Measurements from ENCODE around the gene NYNRIN. TPM values are rescaled to one million over a fixed set of nuclear protein-coding genes. Genes with fewer than 3 reads are reported as not detected.

NYNRIN gene
- total RNA-seq, 2 donors from 2014 or later: 13.0 to 26.7 TPM

GRCh38 chr14:24390701-24391468, 7.9 kb upstream of the NYNRIN start:
- no peak for TF ChIP-seq CTCF (IDR thresholded peaks at IDR 0.05)
- Histone ChIP-seq H3K9me3 (no peaks in the 10 kb centered on the region), H3K4me3 (no peak overlapping the region), H3K36me3 (no peaks in the 10 kb centered on the region), H3K27me3 (no peaks in the 10 kb centered on the region), H3K4me1 (no peaks in the 10 kb centered on the region), H3K27ac (no peak overlapping the region), H3K9ac (ENCODE audit: low read depth in 2 of 2, low read length in 2 of 2) (no peak overlapping the region)
- intact Hi-C loops (cut with DNase I): no loop called here
- DNase-seq: no peak

- Histone ChIP-seq H3K27me3 (no peaks in the 10 kb centered on the region), H3K4me3 (no peak overlapping the region), H3K4me1 (no peaks in the 10 kb centered on the region), H3K9me3 (no peaks in the 10 kb centered on the region), H3K36me3 (no peaks in the 10 kb centered on the region), H3K27ac (peak overlapping the region; percentile 59), H3K9ac (ENCODE audit: low read depth in 2 of 2, low read length in 2 of 2) (no peak overlapping the region)
- intact Hi-C loops (cut with DNase I): no loop called here
- DNase-seq: peak; percentile 34
- TF ChIP-seq CTCF (IDR thresholded peaks at IDR 0.05): no peak
These were observed 6.3 kb upstream of the NYNRIN start for GRCh38 chr14:24392325-24393091.

- Histone ChIP-seq H3K9ac (ENCODE audit: low read depth in 2 of 2, low read length in 2 of 2) (no peak overlapping the region), H3K9me3 (no peaks in the 10 kb centered on the region), H3K4me1 (peaks cover 4% of the 10 kb centered on the region), H3K36me3 (no peaks in the 10 kb centered on the region), H3K4me3 (no peak overlapping the region), H3K27ac (no peak overlapping the region), H3K27me3 (no peaks in the 10 kb centered on the region)
- no peak for DNase-seq
- no peak for TF ChIP-seq CTCF (IDR thresholded peaks at IDR 0.05)
- intact Hi-C loops (cut with DNase I): no loop called here
These were observed 4.5 kb upstream of the NYNRIN start for GRCh38 chr14:24394275-24394674.

GRCh38 chr14:24395609-24396582, 2.9 kb upstream of the NYNRIN start:
- Histone ChIP-seq H3K4me1 (peaks cover 12% of the 10 kb centered on the region), H3K9me3 (no peaks in the 10 kb centered on the region), H3K9ac (ENCODE audit: low read depth in 2 of 2, low read length in 2 of 2) (no peak overlapping the region), H3K27ac (no peak overlapping the region), H3K4me3 (no peak overlapping the region), H3K27me3 (no peaks in the 10 kb centered on the region), H3K36me3 (no peaks in the 10 kb centered on the region)
- TF ChIP-seq CTCF (IDR thresholded peaks at IDR 0.05): no peak
- intact Hi-C loops (cut with DNase I): no loop called here
- DNase-seq: no peak
